GM21528 (cell line): ENCODE measurements around the gene CAND2.
"Not testable (repeated sequence)": the region's sequence is repeated elsewhere in the genome, so short reads cannot be mapped to it uniquely, and the experiment has no call there.

Experiments used
- ATAC-seq: cut with Tn5 transposase; IDR thresholded peaks from one replicate; pipeline ENCODE4 v1.9.1; 2021; ENCODE audit warnings: mild to moderate bottlenecking, moderate library complexity; ENCODE audit not compliant: unreplicated experiment, low FRiP score

CAND2 gene

GRCh38 chr3:12845811-12846210 is 49.3 kb downstream of the CAND2 start:
- ATAC-seq, result no peak

- no peak for ATAC-seq
Measured at GRCh38 chr3:12852201-12852600, 55.7 kb downstream of the CAND2 start.

- ATAC-seq, result not testable (repeated sequence)
Measured at GRCh38 chr3:12853847-12854246, 57.4 kb downstream of the CAND2 start.

- no peak for ATAC-seq
Measured at GRCh38 chr3:12854565-12854964, 58.1 kb downstream of the CAND2 start.

- ATAC-seq, result no peak
Measured at GRCh38 chr3:12856626-12857025, 60.1 kb downstream of the CAND2 start.

GRCh38 chr3:12859840-12860239 is 63.4 kb downstream of the CAND2 start:
- ATAC-seq, result no peak

- no peak for ATAC-seq
Measured at GRCh38 chr3:12861611-12862010, 65.1 kb downstream of the CAND2 start.

GRCh38 chr3:12862387-12862786 is 65.9 kb downstream of the CAND2 start:
- ATAC-seq, result no peak

GRCh38 chr3:12865271-12865670 is 68.8 kb downstream of the CAND2 start:
- ATAC-seq, result no peak

GRCh38 chr3:12866836-12867235 is 70.4 kb downstream of the CAND2 start:
- ATAC-seq, result no peak

GRCh38 chr3:12868039-12869034 is 71.9 kb downstream of the CAND2 start:
- ATAC-seq, result peak; percentile 43

- peak; percentile 65 for ATAC-seq
Measured at GRCh38 chr3:12869035-12869621, 72.6 kb downstream of the CAND2 start.

GRCh38 chr3:12870942-12871341 is 74.5 kb downstream of the CAND2 start:
- no peak for ATAC-seq

GRCh38 chr3:12871404-12871983 is 75.0 kb downstream of the CAND2 start:
- ATAC-seq, result no peak

GRCh38 chr3:12875857-12876836 is 79.7 kb downstream of the CAND2 start:
- ATAC-seq, result no peak

GRCh38 chr3:12877040-12877439 is 80.6 kb downstream of the CAND2 start:
- ATAC-seq, result no peak

GRCh38 chr3:12878141-12878574 is 81.7 kb downstream of the CAND2 start:
- no peak for ATAC-seq

- ATAC-seq, result not testable (repeated sequence)
Measured at GRCh38 chr3:12878758-12879157, 82.3 kb downstream of the CAND2 start.

GRCh38 chr3:12879191-12879815 is 82.8 kb downstream of the CAND2 start:
- no peak for ATAC-seq

GRCh38 chr3:12881858-12882257 is 85.4 kb downstream of the CAND2 start:
- peak; percentile 47 for ATAC-seq
